ENCODE measurements around the gene SPATA4. TPM values are rescaled to one million over a fixed set of nuclear protein-coding genes. Genes with fewer than 3 reads are reported as not detected.

The SPATA4 gene
- total RNA-seq, 8 experiments from 2014 or later, result 0.50 to 1.5 (median 0.73) TPM; not detected in 2

- Histone ChIP-seq H3K27ac (no peak overlapping the region), H3K4me3 (no peak overlapping the region), H3K4me1 (replicated peaks in 1 of 2) (no peaks in the 10 kb centered on the region)
- in situ Hi-C loops (cut with MboI; ENCODE audit: low pct_unique_long_range_greater_than_20kb in 2 of 9, low sequenced_read_pairs in 9 of 9, unreplicated experiment in 9 of 9), result no loop called here
- no peak for ATAC-seq (replicated peaks in 6 of 8)
- WGBS, 10 experiments, result 51 to 90% (median 75%) methylated on average over 2 to 6 of the region's 7 CpGs
Measured at GRCh38 chr4:176210579-176211296, 15.4 kb upstream of the SPATA4 start.

GRCh38 chr4:176210101-176210500 is 14.7 kb upstream of the SPATA4 start:
- in situ Hi-C loops (cut with MboI; ENCODE audit: low pct_unique_long_range_greater_than_20kb in 2 of 9, low sequenced_read_pairs in 9 of 9, unreplicated experiment in 9 of 9), result no loop called here
- Histone ChIP-seq H3K27ac (no peak overlapping the region), H3K4me1 (replicated peaks in 1 of 2) (no peaks in the 10 kb centered on the region), H3K4me3 (no peak overlapping the region)
- WGBS, 10 experiments, result 40 to 100% (median 97%) methylated on average over 1 to 2 of the region's 3 CpGs; no CpG with 5 or more reads in 2 of the 10 experiments
- no peak for ATAC-seq (replicated peaks in 6 of 8)

- Histone ChIP-seq H3K4me1 (replicated peaks in 1 of 2) (no peaks in the 10 kb centered on the region), H3K4me3 (no peak overlapping the region), H3K27ac (no peak overlapping the region)
- WGBS, 10 experiments, result 82 to 100% (median 88%) methylated on average over 1 to 4 of the region's 4 CpGs; no CpG with 5 or more reads in 6 of the 10 experiments
- in situ Hi-C loops (cut with MboI; ENCODE audit: low pct_unique_long_range_greater_than_20kb in 2 of 9, low sequenced_read_pairs in 9 of 9, unreplicated experiment in 9 of 9), result no loop called here
- ATAC-seq (replicated peaks in 6 of 8), result no peak
Measured at GRCh38 chr4:176209535-176209934, 14.2 kb upstream of the SPATA4 start.

GRCh38 chr4:176207839-176208238 is 12.5 kb upstream of the SPATA4 start:
- WGBS, 10 experiments, result 60 to 100% (median 82%) methylated on average over 1 to 5 of the region's 5 CpGs; no CpG with 5 or more reads in 1 of the 10 experiments
- ATAC-seq (replicated peaks in 6 of 8), result peak in 2 of 8 experiments; percentile 49 to 52

GRCh38 chr4:176205299-176205698 is 9.9 kb upstream of the SPATA4 start:
- Histone ChIP-seq H3K4me1 (replicated peaks in 1 of 2) (no peaks in the 10 kb centered on the region), H3K27ac (no peak overlapping the region), H3K4me3 (no peak overlapping the region)
- in situ Hi-C loops (cut with MboI; ENCODE audit: low pct_unique_long_range_greater_than_20kb in 2 of 9, low sequenced_read_pairs in 9 of 9, unreplicated experiment in 9 of 9), result no loop called here
- no peak for ATAC-seq (replicated peaks in 6 of 8)
- 39 to 75% (median 58%) methylated on average over 2 to 4 of the region's 4 CpGs; no CpG with 5 or more reads in 4 of the 10 experiments for WGBS, 10 experiments

More at GRCh38 chr4:176207839-176208238, 12.5 kb upstream of the SPATA4 start:
- Histone ChIP-seq H3K4me3 (no peak overlapping the region), H3K27ac (no peak overlapping the region), H3K4me1 (replicated peaks in 1 of 2) (no peaks in the 10 kb centered on the region)
- in situ Hi-C loops (cut with MboI; ENCODE audit: low pct_unique_long_range_greater_than_20kb in 2 of 9, low sequenced_read_pairs in 9 of 9, unreplicated experiment in 9 of 9), result no loop called here

- in situ Hi-C loops (cut with MboI; ENCODE audit: low pct_unique_long_range_greater_than_20kb in 2 of 9, low sequenced_read_pairs in 9 of 9, unreplicated experiment in 9 of 9), result no loop called here
- H3K4me3 ChIP-seq, result no peak overlapping the region
- no peak for ATAC-seq (replicated peaks in 6 of 8)
- peaks cover 0 to 3% of the 10 kb centered on the region in 2 donors for H3K4me1 ChIP-seq (replicated peaks in 1 of 2)
- WGBS, 10 experiments, result 25 to 93% (median 48%) methylated on average over 2 to 6 of the region's 8 CpGs; no CpG with 5 or more reads in 2 of the 10 experiments
- no peak overlapping the region for H3K27ac ChIP-seq
Measured at GRCh38 chr4:176198316-176198903, 3.0 kb upstream of the SPATA4 start.

- no peak overlapping the region for H3K27ac ChIP-seq
- peak in 1 of 8 experiments; percentile 37 for ATAC-seq (replicated peaks in 6 of 8)
- WGBS, 10 experiments, result 7 to 100% (median 72%) methylated on average over 1 to 3 of the region's 3 CpGs; no CpG with 5 or more reads in 3 of the 10 experiments
- in situ Hi-C loops (cut with MboI; ENCODE audit: low pct_unique_long_range_greater_than_20kb in 2 of 9, low sequenced_read_pairs in 9 of 9, unreplicated experiment in 9 of 9), result no loop called here
- H3K4me3 ChIP-seq, result no peak overlapping the region
- peaks cover 0 to 3% of the 10 kb centered on the region in 2 donors for H3K4me1 ChIP-seq (replicated peaks in 1 of 2)
Measured at GRCh38 chr4:176193938-176194337, 1.4 kb downstream of the SPATA4 start.

- in situ Hi-C loops (cut with MboI; ENCODE audit: low pct_unique_long_range_greater_than_20kb in 2 of 9, low sequenced_read_pairs in 9 of 9, unreplicated experiment in 9 of 9), result no loop called here
- Histone ChIP-seq H3K4me3 (no peak overlapping the region), H3K4me1 (replicated peaks in 1 of 2) (peaks cover 0 to 3% of the 10 kb centered on the region in 2 donors), H3K27ac (no peak overlapping the region)
- no peak for ATAC-seq (replicated peaks in 6 of 8)
- WGBS, 10 experiments, result 4 to 81% (median 65%) methylated on average over 2 to 4 of the region's 4 CpGs
Measured at GRCh38 chr4:176193126-176193525, 2.3 kb downstream of the SPATA4 start.

GRCh38 chr4:176191974-176192373 is 3.4 kb downstream of the SPATA4 start:
- H3K27ac ChIP-seq, result no peak overlapping the region
- ATAC-seq (replicated peaks in 6 of 8), result no peak
- in situ Hi-C loops (cut with MboI; ENCODE audit: low pct_unique_long_range_greater_than_20kb in 2 of 9, low sequenced_read_pairs in 9 of 9, unreplicated experiment in 9 of 9), result no loop called here
- H3K4me1 ChIP-seq (replicated peaks in 1 of 2), result peaks cover 0 to 3% of the 10 kb centered on the region in 2 donors
- no peak overlapping the region for H3K4me3 ChIP-seq
- 0 to 83% (median 33%) methylated on average over 1 of the region's 1 CpG; no CpG with 5 or more reads in 3 of the 10 experiments for WGBS, 10 experiments

- 46 to 100% (median 78%) methylated on average over 1 to 10 of the region's 11 CpGs; no CpG with 5 or more reads in 1 of the 10 experiments for WGBS, 10 experiments
- ATAC-seq (replicated peaks in 6 of 8), result peak in 1 of 8 experiments; percentile 6
- in situ Hi-C loops (cut with MboI; ENCODE audit: low pct_unique_long_range_greater_than_20kb in 2 of 9, low sequenced_read_pairs in 9 of 9, unreplicated experiment in 9 of 9), result no loop called here
Measured at GRCh38 chr4:176189891-176190795, 5.2 kb downstream of the SPATA4 start.

GRCh38 chr4:176188654-176189053 is 6.7 kb downstream of the SPATA4 start:
- ATAC-seq (replicated peaks in 6 of 8), result no peak
- in situ Hi-C loops (cut with MboI; ENCODE audit: low pct_unique_long_range_greater_than_20kb in 2 of 9, low sequenced_read_pairs in 9 of 9, unreplicated experiment in 9 of 9), result no loop called here
- Histone ChIP-seq H3K4me1 (replicated peaks in 1 of 2) (no peaks in the 10 kb centered on the region), H3K4me3 (no peak overlapping the region), H3K27ac (no peak overlapping the region)

More at GRCh38 chr4:176189891-176190795, 5.2 kb downstream of the SPATA4 start:
- Histone ChIP-seq H3K27ac (no peak overlapping the region), H3K4me1 (replicated peaks in 1 of 2) (no peaks in the 10 kb centered on the region), H3K4me3 (no peak overlapping the region)

GRCh38 chr4:176187624-176188023 is 7.8 kb downstream of the SPATA4 start:
- 45 to 89% (median 75%) methylated on average over 1 to 2 of the region's 2 CpGs; no CpG with 5 or more reads in 3 of the 10 experiments for WGBS, 10 experiments
- peak in 5 of 8 experiments; percentile 62 to 85 (median 68) for ATAC-seq (replicated peaks in 6 of 8)
- no peaks in the 10 kb centered on the region for H3K4me1 ChIP-seq (replicated peaks in 1 of 2)
- in situ Hi-C loops (cut with MboI; ENCODE audit: low pct_unique_long_range_greater_than_20kb in 2 of 9, low sequenced_read_pairs in 9 of 9, unreplicated experiment in 9 of 9), result no loop called here
- no peak overlapping the region for H3K4me3 ChIP-seq
- H3K27ac ChIP-seq, result no peak overlapping the region
